SIG-M5 treated with dmso at 0.1 percent for 504 hours (cell line): ENCODE results near the gene SETBP1.

Source experiments
- DNase-seq: peaks from one replicate; lab custom pipeline; 2025; ENCODE audit not compliant: unreplicated experiment; lab: John Stamatoyannopoulos, UW

The SETBP1 gene

GRCh38 chr18:45100321-45101105 is 419.8 kb downstream of the SETBP1 start:
- DNase-seq: no peak

GRCh38 chr18:45102126-45102525 is 421.4 kb downstream of the SETBP1 start:
- no peak for DNase-seq

DNA sequence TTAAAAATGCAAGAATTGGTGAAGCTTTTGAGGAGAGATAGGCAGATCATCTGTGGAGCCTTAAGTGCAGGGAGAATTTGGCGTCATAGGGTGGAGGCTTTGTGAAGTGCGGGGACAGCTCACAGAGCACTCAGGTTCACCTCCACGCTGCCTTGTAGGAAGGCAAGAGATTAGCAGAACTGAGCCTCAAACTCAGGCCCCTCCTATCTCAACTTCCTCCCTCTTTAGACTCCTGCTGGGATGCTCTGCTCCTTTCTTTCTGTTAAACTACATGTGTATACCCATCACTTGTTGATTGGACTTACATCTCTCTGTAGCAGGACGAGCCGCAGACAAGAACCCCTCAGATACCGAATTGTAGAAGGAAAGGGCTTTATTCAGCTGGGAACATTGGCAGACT is 422.2 kb downstream of the SETBP1 start:
- DNase-seq: peak; percentile 78

DNA sequence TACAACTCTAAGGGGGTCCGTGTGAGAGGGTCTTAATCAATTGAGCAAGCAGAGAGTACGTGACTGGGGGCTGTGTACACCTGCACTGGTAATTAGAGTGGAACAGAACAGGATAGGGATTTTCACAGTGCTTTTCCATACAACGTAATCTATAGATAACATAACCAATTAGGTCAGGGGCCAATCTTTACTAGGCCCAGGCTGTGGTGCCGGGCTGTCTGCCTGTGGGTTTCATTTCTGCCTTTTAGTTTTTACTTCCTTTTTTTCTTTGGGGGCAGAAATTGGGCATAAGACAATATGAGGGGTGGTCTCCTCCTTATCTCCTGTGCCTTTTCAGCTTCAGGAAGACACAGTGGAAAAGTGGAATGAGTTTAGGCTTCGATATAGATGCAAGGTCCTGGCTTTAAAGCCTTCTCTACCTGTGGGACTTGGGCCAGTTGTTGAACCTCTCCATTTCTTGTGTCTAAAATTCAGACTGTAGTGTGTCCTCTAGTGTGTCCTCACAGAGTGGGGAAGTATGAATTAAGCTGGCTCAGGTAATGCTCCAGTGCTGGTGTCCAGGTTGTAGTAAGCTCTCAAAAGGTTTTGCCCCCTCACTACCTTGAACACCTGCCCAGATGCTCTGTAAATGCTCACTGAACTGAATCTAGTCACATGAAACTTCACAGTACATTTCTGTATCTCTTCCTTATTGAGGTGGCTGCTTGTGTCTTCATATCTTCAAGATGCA is 422.8 kb downstream of the SETBP1 start:
- peak; percentile 78 for DNase-seq

DNA sequence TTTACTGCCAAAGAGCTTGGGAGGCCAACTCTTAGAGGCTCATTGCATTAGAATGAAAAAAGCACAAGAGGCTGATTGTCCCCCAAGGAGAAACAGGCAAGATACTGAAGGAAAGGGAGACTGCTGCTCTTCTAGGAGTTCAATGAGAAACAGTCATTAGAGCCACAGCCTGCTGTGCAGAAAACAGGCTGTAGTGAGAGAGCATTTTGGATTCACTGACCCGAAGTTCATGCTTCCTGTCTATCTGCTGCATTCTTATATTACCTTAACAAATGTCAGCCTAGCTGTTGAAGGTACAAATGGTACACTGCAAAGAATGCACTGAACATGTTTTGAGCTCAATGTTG is 423.3 kb downstream of the SETBP1 start:
- DNase-seq: no peak

- peak; percentile 95 for DNase-seq
Measured at GRCh38 chr18:45106331-45106774, 425.7 kb downstream of the SETBP1 start.

DNA sequence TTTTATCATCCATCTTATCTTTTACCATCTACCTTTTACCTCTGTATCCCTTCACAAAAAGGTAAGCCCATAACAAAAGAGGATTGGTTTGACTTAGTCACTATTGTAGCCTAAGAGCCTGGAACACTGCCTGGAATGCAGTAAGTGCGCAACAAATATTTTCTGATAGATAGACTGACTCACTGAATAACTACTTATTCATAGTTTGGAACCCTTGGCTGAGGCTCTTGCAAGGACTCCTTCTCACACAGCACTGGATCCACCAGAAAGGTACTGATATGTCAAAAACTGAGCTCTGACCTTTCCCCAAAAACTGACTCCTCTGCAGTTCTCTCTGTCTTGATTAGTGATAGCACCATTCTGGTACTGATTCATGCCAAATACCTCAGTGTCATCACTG is 426.7 kb downstream of the SETBP1 start:
- DNase-seq: no peak

DNA sequence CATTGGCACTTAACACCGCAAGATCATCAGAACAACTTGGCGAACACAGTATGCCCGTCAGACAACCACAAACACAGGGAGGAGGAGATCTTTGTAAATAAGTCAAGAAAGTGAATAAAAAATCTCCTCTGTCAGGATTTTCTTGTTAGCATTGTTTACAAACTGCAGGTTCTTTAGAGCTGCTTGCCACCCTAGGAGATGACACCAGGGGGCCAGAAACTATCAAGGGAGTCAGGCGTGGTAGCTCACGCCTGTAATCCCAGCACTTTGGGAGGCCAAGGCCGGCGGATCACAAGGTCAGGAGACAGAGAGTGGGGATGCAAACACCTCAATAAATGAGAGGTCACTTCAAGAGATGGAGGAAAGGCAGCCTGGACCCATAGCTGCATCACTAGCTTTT is 428.1 kb downstream of the SETBP1 start:
- no peak for DNase-seq

DNA sequence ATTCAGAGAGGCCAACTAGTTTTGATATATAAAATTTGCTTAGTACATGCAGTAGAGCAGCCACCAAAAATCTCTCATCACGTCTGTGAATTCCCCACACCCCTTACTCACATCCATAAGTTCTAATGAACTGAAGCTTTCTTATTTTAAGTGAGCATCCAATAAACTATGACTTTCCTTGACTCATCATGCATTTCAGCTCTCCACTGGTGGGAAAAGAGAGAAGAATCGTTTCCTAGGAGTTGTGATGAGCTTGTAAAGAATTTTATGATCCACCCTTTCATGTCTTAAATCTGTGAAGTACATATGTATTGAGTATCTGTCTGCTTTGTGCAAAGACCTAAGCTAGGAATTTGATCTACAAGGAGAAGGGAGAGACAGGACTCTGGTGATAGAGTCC is 428.6 kb downstream of the SETBP1 start:
- DNase-seq: no peak

- DNase-seq: no peak
Measured at GRCh38 chr18:45109706-45110105, 429.0 kb downstream of the SETBP1 start.

DNA sequence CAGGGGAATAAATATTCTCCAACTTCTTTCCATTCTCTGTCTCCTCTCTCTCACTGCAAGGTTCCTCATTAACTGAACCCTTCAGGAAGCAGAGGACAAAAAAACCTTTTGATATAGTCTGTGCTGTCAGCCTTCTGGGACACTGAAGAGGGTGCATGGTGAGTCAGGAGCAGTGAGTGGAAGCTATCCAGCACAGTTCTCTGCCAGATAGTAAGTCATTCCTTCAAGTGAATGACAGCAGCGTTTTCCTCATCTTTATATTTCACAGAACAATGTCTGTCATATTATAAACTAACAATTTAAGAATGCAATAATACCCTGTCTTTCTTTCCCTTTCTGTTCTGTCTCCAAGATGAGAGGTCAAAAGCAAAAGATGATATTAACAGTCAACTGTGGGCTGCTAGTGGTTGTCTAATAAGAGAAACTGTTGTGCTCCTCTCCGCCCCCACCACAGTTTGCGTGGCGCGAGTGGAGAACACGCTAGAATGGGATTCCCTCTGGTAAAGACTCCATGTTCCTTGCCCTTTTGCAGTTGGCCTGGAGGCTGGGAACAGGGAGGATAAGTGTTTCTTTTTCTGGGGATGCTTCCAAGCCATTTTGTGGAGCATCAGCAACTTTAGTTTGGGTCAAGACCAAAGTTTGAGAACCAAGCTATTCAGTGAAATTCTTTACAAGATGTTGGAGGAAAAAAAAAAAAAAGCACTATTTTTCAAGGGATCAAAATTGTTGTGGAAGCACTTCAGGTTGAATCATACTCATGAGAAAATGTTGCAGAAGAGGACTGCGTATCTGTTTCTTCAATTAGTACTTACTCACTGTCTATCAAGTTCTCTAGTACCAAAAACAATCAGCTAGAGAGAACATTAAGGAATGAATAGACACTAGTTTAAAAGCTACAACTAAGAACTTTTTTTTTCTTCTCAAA is 430.2 kb downstream of the SETBP1 start:
- DNase-seq: no peak

DNA sequence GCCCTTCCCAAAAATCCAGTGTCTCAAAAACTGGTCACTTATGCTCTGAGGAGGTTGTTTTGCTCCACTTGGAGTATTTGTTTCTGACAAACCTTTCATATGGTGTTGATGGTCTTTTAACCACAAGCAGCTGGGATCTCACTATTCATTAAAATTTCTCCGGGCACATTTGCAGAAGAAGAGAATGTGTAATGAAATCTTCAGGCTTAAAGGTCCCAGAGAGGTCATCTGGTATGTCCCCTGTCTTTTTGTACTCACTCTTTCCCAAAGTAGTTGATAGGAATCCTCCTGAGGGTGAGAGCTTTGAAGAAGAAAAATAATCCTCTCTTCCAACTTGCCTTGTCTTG is 430.8 kb downstream of the SETBP1 start:
- DNase-seq: no peak

GRCh38 chr18:45112682-45113081 is 432.0 kb downstream of the SETBP1 start:
- no peak for DNase-seq

DNA sequence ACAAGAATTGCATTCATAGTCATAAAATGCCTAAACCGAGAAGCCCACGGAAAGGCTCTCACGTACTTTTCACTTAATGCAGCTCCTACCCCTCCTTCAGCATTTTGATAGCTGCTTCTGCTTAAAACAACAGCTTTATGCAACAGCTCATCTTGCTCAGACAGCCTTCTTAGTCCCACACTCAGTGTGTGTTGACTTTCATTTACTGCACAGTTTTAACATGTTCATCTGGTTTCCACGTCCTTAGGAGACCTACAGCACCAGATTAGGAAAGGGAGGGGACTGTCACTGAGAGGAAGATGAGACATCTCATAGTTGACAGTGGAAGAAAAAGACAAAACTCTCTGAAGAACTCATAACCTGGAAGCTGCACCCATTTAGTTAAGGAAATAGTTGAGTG is 435.4 kb downstream of the SETBP1 start:
- DNase-seq: no peak
